Measurements from ENCODE around the gene JARID2.

JARID2 gene

DNA sequence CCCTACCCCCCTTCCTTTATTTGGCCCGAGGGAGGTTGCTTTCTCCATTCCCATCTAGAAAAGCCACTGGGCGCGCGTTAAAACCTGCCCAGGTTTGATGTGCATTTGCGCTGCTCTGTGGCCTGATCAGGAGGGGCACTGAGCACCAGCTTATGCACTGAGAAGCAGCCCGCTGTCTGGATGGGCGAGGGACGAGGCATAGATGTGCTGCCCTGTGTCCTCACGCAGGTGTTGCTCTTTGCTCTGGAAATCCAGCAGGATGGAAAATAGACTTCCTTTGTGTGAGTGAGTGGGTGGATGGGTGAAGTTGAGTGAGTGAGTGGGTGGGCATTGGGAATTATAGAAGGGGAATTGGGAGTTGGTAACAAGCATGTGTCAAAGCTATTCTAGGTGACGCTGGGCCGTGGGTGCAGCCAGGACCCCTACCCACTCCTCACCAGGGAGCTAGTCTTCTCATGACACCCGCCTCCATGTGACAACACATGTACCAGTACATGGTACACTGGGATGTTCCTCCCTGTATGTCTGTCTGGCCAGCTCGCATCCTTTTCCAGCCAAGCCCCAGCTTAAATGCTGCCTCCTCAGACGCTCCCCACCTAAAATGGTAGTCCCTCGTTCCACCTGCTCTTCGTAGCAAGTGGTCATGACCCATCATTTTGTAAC, 254.3 kb downstream of the JARID2 start:
- no peak for DNase-seq

DNA sequence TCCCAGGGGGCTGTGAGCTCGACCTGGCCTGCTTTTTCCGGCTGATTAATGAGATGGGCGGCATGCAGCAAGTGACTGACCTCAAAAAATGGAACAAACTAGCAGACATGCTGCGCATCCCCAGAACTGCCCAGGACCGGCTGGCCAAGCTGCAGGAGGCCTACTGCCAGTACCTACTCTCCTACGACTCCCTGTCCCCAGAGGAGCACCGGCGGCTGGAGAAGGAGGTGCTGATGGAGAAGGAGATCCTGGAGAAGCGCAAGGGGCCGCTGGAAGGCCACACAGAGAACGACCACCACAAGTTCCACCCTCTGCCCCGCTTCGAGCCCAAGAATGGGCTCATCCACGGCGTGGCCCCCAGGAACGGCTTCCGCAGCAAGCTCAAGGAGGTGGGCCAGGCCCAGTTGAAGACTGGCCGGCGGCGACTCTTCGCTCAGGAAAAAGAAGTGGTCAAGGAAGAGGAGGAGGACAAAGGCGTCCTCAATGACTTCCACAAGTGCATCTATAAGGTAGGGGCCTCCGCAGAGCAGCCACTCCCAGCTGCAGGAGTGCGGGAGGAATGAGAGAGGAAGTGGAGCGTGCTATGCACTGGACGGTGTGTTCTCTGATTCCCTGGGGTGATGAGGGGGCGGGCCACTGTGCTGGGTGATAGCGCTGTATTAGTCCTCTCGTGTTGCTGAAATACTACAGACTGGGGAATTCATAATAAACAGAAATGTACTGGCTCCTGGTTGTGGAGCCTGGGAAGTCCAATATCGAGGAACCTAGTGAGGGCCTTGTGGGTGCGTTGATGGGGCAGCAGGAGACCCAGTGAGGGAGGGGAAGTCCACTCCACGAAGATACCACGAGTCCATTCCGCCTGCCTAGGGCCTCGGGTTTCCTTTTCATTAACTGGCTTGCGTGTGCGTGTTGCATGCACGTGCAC, 255.3 kb downstream of the JARID2 start:
- no peak for DNase-seq

DNA sequence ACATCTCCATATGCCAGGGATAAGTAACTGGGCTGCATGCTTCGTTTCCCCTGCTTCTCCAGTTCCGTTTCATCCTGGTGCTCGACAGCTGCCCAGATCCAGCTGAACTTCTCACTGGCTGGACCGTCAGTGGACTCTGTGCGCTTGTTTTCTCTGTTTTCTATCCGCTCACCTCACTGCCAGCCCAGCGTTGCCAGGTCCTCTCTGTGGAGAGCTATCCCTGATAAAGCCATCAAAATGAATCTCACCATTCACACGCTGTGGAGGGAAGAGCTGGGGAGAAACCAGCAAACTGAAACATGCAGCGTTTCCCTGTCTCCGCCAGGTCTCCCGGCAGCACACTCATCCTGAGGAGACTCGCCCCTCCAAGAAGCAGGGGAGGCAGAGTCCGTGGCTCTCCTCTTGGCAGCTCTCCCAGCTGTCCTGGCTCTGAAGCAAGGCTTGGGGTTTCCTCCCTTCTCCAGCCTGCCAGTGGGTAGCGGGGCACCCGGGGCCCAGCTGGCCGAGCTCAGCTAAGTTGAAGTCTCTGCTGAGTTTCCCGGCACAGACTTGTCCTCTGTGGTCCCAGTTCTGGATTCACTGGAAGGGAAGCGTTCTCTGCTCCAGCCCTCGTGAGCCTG, 256.1 kb downstream of the JARID2 start:
- DNase-seq, result no peak

DNA sequence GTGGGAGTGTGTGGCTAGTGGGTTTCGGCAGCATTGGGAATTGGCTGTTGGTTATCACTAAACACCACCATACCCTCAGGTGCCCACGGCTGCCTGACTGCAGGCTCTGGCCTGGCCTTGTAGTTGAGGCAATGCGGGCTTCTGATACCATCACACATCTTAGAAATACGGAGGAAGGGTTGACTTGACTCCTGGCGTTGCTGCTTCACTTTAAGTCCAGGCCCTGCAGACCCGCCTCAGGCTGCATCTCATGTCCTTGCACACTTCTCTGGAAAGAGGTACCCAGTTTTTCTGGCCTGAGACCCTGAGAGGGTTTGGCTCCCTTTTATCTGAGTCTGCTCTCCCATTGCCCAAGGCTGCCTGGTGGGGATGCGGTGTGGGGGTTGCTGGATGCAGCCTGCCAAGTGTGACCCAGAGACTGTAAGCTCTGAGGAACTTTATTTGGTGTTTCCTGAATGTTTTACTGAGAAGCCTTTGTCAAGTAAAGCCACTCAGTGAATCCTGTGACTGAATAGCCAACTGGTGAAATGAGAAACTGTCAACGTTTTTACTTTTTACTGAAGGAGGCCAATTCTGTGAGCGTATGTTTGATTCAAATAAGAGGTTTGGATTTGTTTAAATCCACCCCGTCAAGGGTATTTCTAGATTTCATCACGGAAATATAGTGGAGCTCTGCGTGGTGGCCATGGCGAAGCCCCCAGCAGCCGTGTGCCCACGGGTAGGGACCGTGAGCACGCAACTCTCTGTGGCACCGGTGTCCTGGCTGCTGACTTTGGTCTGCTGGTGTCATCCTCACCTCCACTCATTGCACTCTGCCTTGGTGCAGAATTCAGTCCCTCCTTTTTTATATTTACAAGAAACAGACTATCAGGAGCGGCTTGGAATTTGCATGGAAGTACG, 256.8 kb downstream of the JARID2 start:
- no peak for DNase-seq

GRCh38 chr6:15503346-15503680, 257.4 kb downstream of the JARID2 start:
- no peak for DNase-seq

GRCh38 chr6:15504040-15504495, 258.2 kb downstream of the JARID2 start:
- DNase-seq, result no peak

GRCh38 chr6:15504581-15505350, 258.9 kb downstream of the JARID2 start:
- DNase-seq, result no peak

GRCh38 chr6:15505463-15505918, 259.6 kb downstream of the JARID2 start:
- no peak for DNase-seq

DNA sequence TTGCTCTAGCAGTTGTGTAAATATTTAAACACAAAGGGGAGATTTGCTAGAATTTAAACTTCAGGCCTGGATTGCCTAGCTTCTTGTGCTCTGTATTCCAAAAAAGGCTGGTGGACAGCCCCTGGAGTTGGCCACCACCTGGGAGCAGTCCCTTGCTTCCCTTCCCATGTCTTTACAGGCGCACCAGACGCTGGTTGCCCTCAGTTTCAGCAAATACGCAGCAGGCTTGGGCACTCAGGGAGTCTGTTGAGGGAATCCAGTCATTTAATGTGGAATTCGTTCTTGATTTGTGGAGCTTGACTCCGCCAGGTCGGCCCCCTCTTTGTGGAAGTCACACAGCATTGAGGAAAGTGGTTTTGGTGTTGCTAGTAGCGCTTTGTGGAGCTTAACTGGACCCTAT, 260.2 kb downstream of the JARID2 start:
- DNase-seq, result no peak

DNA sequence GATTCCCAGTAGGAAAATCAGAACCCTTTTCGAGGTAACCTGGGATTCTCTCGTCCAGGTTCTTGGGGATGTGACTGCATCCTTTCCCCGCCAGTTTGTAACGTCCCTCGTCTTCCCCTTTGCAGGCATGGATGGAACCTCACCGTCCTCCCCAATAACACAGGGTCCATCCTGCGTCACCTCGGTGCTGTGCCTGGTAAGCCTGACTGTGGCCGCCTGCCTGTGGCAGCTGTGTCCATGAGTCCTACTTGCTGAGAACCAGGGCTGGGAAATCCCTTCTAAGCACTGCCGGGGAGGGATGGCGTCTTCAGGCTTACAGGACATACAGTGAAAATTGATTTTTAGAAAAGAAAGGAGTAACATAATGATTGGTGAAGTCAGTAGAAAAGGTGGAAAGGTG, 261.4 kb downstream of the JARID2 start:
- no peak for DNase-seq

GRCh38 chr6:15507746-15508145, 261.9 kb downstream of the JARID2 start:
- DNase-seq, result no peak

DNA sequence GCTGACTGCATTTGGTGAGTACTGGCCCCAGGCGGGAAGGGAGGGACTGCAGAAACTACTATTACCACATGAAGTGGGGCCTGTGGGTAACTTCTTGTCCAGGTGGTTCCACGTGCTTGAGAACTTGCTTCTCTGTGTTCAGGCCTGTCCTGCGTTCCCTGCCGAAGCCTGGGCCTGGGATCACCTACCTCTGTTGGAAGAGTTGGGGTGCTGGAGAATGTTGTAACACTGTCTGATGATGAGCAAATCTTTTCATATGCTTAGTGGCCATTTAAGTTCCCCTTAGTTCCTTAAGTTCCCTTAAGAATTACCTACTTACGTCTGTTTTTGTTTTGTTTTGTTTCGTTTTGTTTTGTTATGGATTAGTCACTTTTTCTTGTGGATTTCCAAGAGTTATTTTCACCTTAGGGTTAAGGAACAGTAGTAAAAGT, 262.6 kb downstream of the JARID2 start:
- DNase-seq, result no peak

DNA sequence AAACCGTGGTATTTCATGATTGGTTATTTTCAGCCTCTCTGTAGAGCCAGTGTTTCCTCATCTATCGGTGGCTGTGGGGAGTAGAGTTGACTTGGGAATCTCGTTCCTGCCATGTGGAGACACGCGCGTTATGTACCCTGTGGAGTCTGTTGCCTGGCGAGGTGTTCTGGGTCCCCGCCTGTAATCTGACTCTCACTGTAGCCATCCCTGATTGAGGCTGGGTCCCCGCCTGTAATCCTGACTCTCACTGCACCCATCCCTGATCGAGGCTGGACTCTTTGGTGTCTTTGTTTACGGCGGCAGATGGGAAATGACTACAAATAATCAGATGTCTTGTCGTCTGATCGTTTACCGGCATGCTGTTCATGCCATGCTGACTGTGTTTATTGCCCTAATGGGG, 263.1 kb downstream of the JARID2 start:
- DNase-seq, result no peak

- no peak for DNase-seq
These were observed 263.6 kb downstream of the JARID2 start for GRCh38 chr6:15509335-15509933.

DNA sequence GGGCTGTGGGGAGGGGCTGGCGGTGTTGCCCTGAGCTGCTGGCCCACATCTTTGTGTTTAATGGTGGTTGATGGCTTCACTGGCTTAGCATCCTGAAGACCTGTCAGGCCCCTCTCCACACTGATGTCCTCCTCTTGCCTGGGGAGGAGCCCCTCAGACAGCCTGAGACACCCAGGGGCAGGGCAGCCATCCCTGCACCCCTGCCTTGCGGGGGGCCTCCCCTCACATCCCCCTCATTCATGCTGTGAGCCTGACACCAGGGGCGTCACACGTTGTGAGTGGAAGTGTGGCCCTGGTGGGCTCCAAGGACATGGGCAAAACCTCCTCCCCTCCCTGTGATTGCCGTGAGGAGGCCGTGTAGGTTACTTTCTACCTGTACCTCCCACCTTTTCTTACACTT, 264.3 kb downstream of the JARID2 start:
- no peak for DNase-seq

- no peak for DNase-seq
These were observed 264.8 kb downstream of the JARID2 start for GRCh38 chr6:15510536-15511247.

- DNase-seq, result no peak
These were observed 265.6 kb downstream of the JARID2 start for GRCh38 chr6:15511248-15512125.

DNA sequence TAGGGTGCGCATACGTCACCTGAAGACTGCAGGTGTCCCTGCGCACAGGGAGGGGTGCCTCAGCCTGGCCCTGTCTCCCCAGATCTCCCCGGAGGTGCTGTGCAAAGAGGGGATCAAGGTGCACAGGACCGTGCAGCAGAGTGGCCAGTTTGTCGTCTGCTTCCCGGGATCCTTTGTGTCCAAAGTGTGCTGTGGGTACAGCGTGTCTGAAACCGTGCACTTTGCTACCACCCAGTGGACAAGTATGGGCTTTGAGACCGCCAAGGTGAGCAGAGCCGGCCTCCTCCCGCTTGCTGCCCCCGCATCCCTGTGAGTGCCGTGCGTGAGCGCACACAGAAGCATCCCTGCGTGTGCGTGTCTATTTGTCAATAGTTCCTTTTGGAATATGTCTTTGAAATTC, 266.3 kb downstream of the JARID2 start:
- no peak for DNase-seq

DNA sequence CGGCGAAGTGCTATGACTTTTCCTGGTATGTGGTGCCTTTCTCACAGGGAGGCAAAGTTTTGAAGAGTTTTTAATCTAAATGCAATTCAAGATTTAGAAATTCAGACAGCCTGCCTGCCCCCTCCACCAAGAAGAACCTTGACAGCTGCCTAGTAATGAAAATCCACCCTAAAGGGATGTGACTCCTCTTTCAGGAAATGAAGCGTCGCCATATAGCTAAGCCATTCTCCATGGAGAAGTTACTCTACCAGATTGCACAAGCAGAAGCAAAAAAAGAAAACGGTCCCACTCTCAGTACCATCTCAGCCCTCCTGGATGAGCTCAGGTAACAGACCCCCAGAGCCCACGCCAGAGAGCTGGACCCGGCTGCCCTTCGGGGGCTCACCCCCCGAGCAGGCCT, 266.9 kb downstream of the JARID2 start:
- no peak for DNase-seq
